Osteocyte (in vitro differentiated cells): Measurements from ENCODE around the gene ST14. TPM values are rescaled to one million over a fixed set of nuclear protein-coding genes. Genes with fewer than 3 reads are reported as not detected.

Source experiments
- DNase-seq: peaks from one replicate; pipeline ENCODE4 v3.0.0; 2021; ENCODE audit warnings: mixed read lengths; ENCODE audit not compliant: unreplicated experiment; ENCODE audit errors: extremely low spot score
- H3K27ac Mint-ChIP-seq: one replicate; pipeline ENCODE4 v1.8.0; 2021; ENCODE audit warnings: mild to moderate bottlenecking, mixed read lengths; ENCODE audit not compliant: unreplicated experiment
- H3K27me3 Mint-ChIP-seq: one replicate; pipeline ENCODE4 v1.8.0; 2021; ENCODE audit warnings: mixed read lengths; ENCODE audit not compliant: unreplicated experiment
- H3K36me3 Mint-ChIP-seq: one replicate; pipeline ENCODE4 v1.8.0; 2021; ENCODE audit warnings: mixed read lengths; ENCODE audit not compliant: unreplicated experiment
- H3K4me1 Mint-ChIP-seq: one replicate; pipeline ENCODE4 v1.8.0; 2021; ENCODE audit warnings: mixed read lengths; ENCODE audit not compliant: unreplicated experiment
- H3K4me3 Mint-ChIP-seq: one replicate; pipeline ENCODE4 v1.8.0; 2021; ENCODE audit warnings: mild to moderate bottlenecking, moderate library complexity, mixed read lengths; ENCODE audit not compliant: unreplicated experiment
- H3K9me3 Mint-ChIP-seq: one replicate; pipeline ENCODE4 v1.8.0; 2021; ENCODE audit warnings: mixed read lengths; ENCODE audit not compliant: unreplicated experiment
- CTCF ChIP-seq: fragments of 200-600 bp; sonication (generic); IDR thresholded peaks from 2 replicates; pipeline ENCODE4 v1.5.0; 2021; ENCODE audit warnings: antibody characterized with exemption, mild to moderate bottlenecking, moderate library complexity
- total RNA-seq: library from RNA; stranded (reverse); gene quantifications from 2 replicates; pipeline ENCODE4 v1.2.1, GENCODE V29; 2021

Gene ST14
- total RNA-seq, 1 donor from 2014 or later, result not detected

GRCh38 chr11:130213143-130213978 lies 53.8 kb downstream of the ST14 start:
- Mint-ChIP-seq H3K9me3 (no peaks in the 10 kb centered on the region), H3K4me1 (peaks cover 10% of the 10 kb centered on the region), H3K27ac (no peak overlapping the region), H3K27me3 (peaks cover 33% of the 10 kb centered on the region), H3K4me3 (no peak overlapping the region), H3K36me3 (no peaks in the 10 kb centered on the region)
- DNase-seq, result peak; percentile 87
- TF ChIP-seq CTCF, result peak; percentile 98

GRCh38 chr11:130213979-130214281 lies 54.3 kb downstream of the ST14 start:
- no peak for TF ChIP-seq CTCF
- Mint-ChIP-seq H3K27ac (no peak overlapping the region), H3K4me1 (peaks cover 10% of the 10 kb centered on the region), H3K4me3 (no peak overlapping the region), H3K27me3 (peaks cover 33% of the 10 kb centered on the region), H3K36me3 (no peaks in the 10 kb centered on the region), H3K9me3 (no peaks in the 10 kb centered on the region)
- peak; percentile 40 for DNase-seq

GRCh38 chr11:130214861-130215530 lies 55.4 kb downstream of the ST14 start:
- Mint-ChIP-seq H3K9me3 (no peaks in the 10 kb centered on the region), H3K4me1 (peaks cover 10% of the 10 kb centered on the region), H3K27me3 (peaks cover 31% of the 10 kb centered on the region), H3K4me3 (no peak overlapping the region), H3K36me3 (no peaks in the 10 kb centered on the region), H3K27ac (no peak overlapping the region)
- TF ChIP-seq CTCF, result no peak
- DNase-seq, result peak; percentile 60

GRCh38 chr11:130215531-130216220 lies 56.1 kb downstream of the ST14 start:
- Mint-ChIP-seq H3K36me3 (no peaks in the 10 kb centered on the region), H3K9me3 (no peaks in the 10 kb centered on the region), H3K27ac (no peak overlapping the region), H3K4me1 (peaks cover 10% of the 10 kb centered on the region), H3K27me3 (peaks cover 25% of the 10 kb centered on the region), H3K4me3 (no peak overlapping the region)
- peak; percentile 80 for DNase-seq
- no peak for TF ChIP-seq CTCF

GRCh38 chr11:130216221-130216550 lies 56.6 kb downstream of the ST14 start:
- H3K27me3 Mint-ChIP-seq, result peaks cover 24% of the 10 kb centered on the region
- H3K9me3 Mint-ChIP-seq, result no peaks in the 10 kb centered on the region
- H3K27ac Mint-ChIP-seq, result no peak overlapping the region
- no peak overlapping the region for H3K4me3 Mint-ChIP-seq
- no peaks in the 10 kb centered on the region for H3K36me3 Mint-ChIP-seq
- peaks cover 10% of the 10 kb centered on the region for H3K4me1 Mint-ChIP-seq
- TF ChIP-seq CTCF, result no peak
- peak; percentile 64 for DNase-seq
